ENCODE data around the gene FANK1.

- TF ChIP-seq EZH2 (IDR thresholded peaks at IDR 0.05; ENCODE audit: borderline replicate concordance) (no peak), CTCF (IDR thresholded peaks at IDR 0.05; ENCODE audit: poor library complexity) (no peak), EZH2phosphoT487 (IDR thresholded peaks at IDR 0.05; ENCODE audit: low read depth, severe bottlenecking, unreplicated experiment) (no peak)
Observed at GRCh38 chr10:125848371-125848770, 48.0 kb upstream of the FANK1 start.
